Measurements from ENCODE around the gene PSMC3.

DNA sequence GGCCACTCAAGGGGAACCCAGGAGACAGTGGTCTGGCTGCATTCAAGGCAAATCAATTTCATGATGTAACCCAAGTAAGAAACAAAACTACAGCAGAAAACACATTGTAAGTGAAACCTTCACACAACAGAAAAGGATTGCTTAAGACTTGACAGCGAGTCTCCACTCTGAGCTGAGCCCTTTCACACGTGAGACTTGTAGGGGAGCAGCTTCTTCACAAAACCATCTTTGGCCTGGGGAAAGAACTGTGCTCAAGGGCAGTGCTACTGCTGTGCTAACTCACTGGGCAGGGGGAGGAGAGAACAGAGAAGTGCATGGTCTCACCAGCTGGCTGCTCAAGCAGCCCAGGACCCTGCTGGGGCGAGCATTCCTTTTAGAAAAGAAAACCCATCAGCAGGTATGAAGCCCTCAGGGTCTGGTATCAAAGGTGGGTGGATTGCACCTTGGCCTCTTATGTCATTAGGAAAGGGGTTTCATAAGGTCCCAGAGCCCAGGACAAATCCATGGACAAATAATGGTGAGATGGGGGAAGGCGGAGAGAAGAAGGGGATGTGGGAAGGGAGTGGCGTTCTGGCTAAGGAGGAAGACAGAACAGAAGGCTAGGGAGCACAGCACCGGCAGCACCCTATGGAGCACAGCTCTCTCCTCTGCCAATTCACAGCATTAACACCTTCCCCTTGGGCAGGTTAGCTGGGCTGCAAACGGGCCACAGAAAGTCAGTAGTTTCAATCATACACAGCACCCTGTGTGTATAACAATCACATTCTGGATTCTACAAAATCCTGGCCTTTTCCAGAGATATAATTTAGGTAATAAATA lies 43.3 kb upstream of the PSMC3 start:
- TF ChIP-seq GATA3 (IDR thresholded peaks at IDR 0.05; ENCODE audit: low read depth, low read length) (no peak), GATA2 (IDR thresholded peaks at IDR 0.05; ENCODE audit: low read depth, low read length) (no peak)
